Endothelial cell of umbilical vein (primary cell): ENCODE data around the gene TCEA2. TPM values are rescaled to one million over a fixed set of nuclear protein-coding genes. Genes with fewer than 3 reads are reported as not detected.

Experiments
- BruUV-seq: library from RNA; stranded (reverse); fragments of 400-500 nt; replicated peaks from 2 replicates; lab custom pipeline; 2021; lab: Mats Ljungman, UMichigan
- CTCF ChIA-PET: fragments of 300-600, 350-600 bp; sonication (Branson Sonifier 250); formaldehyde crosslinking; loops from one replicate; lab custom pipeline; 2021; ENCODE audit warnings: antibody characterized with exemption, inconsistent platforms; lab: Charles Lee
- POLR2A ChIA-PET: fragments of 300-600, 350-600 bp; sonication (Branson Sonifier 250); formaldehyde crosslinking; loops from one replicate; lab custom pipeline; 2021; ENCODE audit warnings: antibody characterized with exemption, inconsistent platforms; lab: Charles Lee
- DNase-seq: peaks from one replicate; pipeline ENCODE4 v3.0.0-alpha.2; 2011; ENCODE audit warnings: low read depth, low spot score
- FAIRE-seq: peaks from 2 replicates; lab custom pipeline; 2011; peaks lifted over from hg19 to GRCh38; lab: Jason Lieb, UNC
- H2AFZ ChIP-seq: 2 replicates; pipeline ENCODE4 v1.6.0; 2012; ENCODE audit warnings: low read depth, low read length, control low read depth, inconsistent platforms
- H3K27ac ChIP-seq: 2 replicates; pipeline ENCODE4 v1.5.1; 2011; ENCODE audit warnings: low read depth, mild to moderate bottlenecking, control low read depth, low read length, moderate library complexity; ENCODE audit not compliant: insufficient read depth
- H3K27me3 ChIP-seq, 2 experiments: 2 replicates each; pipeline versions ENCODE4 v1.6.0 to v1.6.1; 2011; ENCODE audit warnings: low read length in 2 of 2, mixed read lengths in 1 of 2; ENCODE audit not compliant: control insufficient read depth in 2 of 2, insufficient read depth in 2 of 2
- H3K36me3 ChIP-seq, 2 experiments: 2 replicates in 1 of 2; 3 replicates in 1 of 2; pipeline ENCODE4 v1.5.1; 2011; ENCODE audit warnings: low read length in 2 of 2, mild to moderate bottlenecking in 1 of 2, moderate library complexity in 1 of 2; ENCODE audit not compliant: control insufficient read depth in 2 of 2, insufficient read depth in 2 of 2; ENCODE audit errors: extremely low read depth in 1 of 2
- H3K4me1 ChIP-seq: 3 replicates; pipeline ENCODE4 v1.5.1; 2011; ENCODE audit warnings: mild to moderate bottlenecking, low read length; ENCODE audit not compliant: control insufficient read depth, insufficient read depth; ENCODE audit errors: extremely low read depth
- H3K4me2 ChIP-seq: 2 replicates; pipeline ENCODE4 v1.6.1; 2011; ENCODE audit warnings: low read length, control low read depth, mixed read lengths; ENCODE audit not compliant: insufficient read depth
- H3K4me3 ChIP-seq, 3 experiments: fragments of 200-600 bp in 1 of 3; sonication (generic), shearing (Covaris generic) in 1 of 3; replicated peaks in 1 of 3; 2 replicates each; pipeline ENCODE4 v1.5.1; 2011 to 2016; ENCODE audit warnings: control low read depth in 3 of 3, low read length in 3 of 3, mild to moderate bottlenecking in 2 of 3, inconsistent platforms in 1 of 3, low read depth in 1 of 3, moderate library complexity in 1 of 3; ENCODE audit not compliant: insufficient read depth in 1 of 3
- H3K79me2 ChIP-seq: 2 replicates; pipeline ENCODE4 v1.6.0; 2012; ENCODE audit warnings: low read length, inconsistent platforms; ENCODE audit not compliant: control insufficient read depth, insufficient read depth
- H3K9ac ChIP-seq: replicated peaks from 2 replicates; pipeline ENCODE3; 2011; ENCODE audit warnings: low read length, control low read depth; ENCODE audit not compliant: insufficient read depth; ENCODE audit errors: extremely low read depth
- H3K9me1 ChIP-seq: replicated peaks from 3 replicates; pipeline ENCODE4 v1.6.0; 2011; ENCODE audit warnings: mild to moderate bottlenecking, low read length; ENCODE audit not compliant: control insufficient read depth, insufficient read depth; ENCODE audit errors: extremely low read depth
- H3K9me3 ChIP-seq: replicated peaks from 2 replicates; pipeline ENCODE4 v1.5.1; 2012; ENCODE audit warnings: low read length, inconsistent platforms; ENCODE audit not compliant: control insufficient read depth, insufficient read depth
- H4K20me1 ChIP-seq: replicated peaks from 2 replicates; pipeline ENCODE3; 2011; ENCODE audit warnings: mild to moderate bottlenecking, low read length; ENCODE audit not compliant: control insufficient read depth, insufficient read depth; ENCODE audit errors: extremely low read depth
- EZH2 ChIP-seq: IDR thresholded peaks from 2 replicates; pipeline ENCODE4 v1.6.1; 2012; ENCODE audit warnings: borderline replicate concordance, low read depth, mild to moderate bottlenecking, moderate library complexity, low read length, inconsistent platforms; ENCODE audit not compliant: severe bottlenecking
- FOS ChIP-seq: IDR thresholded peaks from 2 replicates; pipeline ENCODE4 v1.6.1; 2011; ENCODE audit warnings: mild to moderate bottlenecking, low read length, moderate library complexity, borderline replicate concordance; ENCODE audit not compliant: insufficient read depth
- GATA2 ChIP-seq: IDR thresholded peaks from 2 replicates; pipeline ENCODE4 v1.7.0; 2011; ENCODE audit warnings: low read depth, mild to moderate bottlenecking, moderate library complexity, mixed read lengths, low read length; ENCODE audit not compliant: insufficient read length, insufficient read depth
- JUN ChIP-seq: IDR thresholded peaks from 2 replicates; pipeline ENCODE4 v1.6.1; 2011; ENCODE audit warnings: borderline replicate concordance, low read depth; ENCODE audit not compliant: insufficient read length, insufficient read depth
- MYC ChIP-seq: IDR thresholded peaks from one replicate; pipeline ENCODE4 v1.6.1; 2011; ENCODE audit warnings: mild to moderate bottlenecking, low read depth, low read length
- POLR2A ChIP-seq: IDR thresholded peaks from 2 replicates; pipeline ENCODE4 v1.6.1; 2012; ENCODE audit warnings: low read depth, mild to moderate bottlenecking, control low read depth, low read length
- POLR2AphosphoS5 ChIP-seq: IDR thresholded peaks from 2 replicates; pipeline ENCODE4 v1.6.1; 2012; ENCODE audit warnings: low read depth, mild to moderate bottlenecking, control low read depth, low read length, moderate library complexity; ENCODE audit not compliant: insufficient read depth
- dilution Hi-C: fragments of 300-500 bp; cut with MboI; formaldehyde crosslinking; loops from one replicate; pipeline ENCODE4 v1.15.0; 2019; ENCODE audit warnings: low sequenced_read_pairs; ENCODE audit not compliant: extremely low pct_ligation_motif_present
- intact Hi-C: fragments of 100-400 bp; cut with micrococcal nuclease; formaldehyde crosslinking; loops from one replicate; pipeline ENCODE4 v1.10.0; 2022
- polyA plus RNA-seq, 4 experiments: library from polyadenylated mRNA; depleted of rRNA in 3 of 4; stranded (reverse) in 3 of 4; unstranded in 1 of 4; fragments of >200 nt; gene quantifications; 2 replicates each; pipeline versions ENCODE4 v1.2.1 to v1.2.3, GENCODE V29; 2011 to 2012; ENCODE audit warnings: missing spikeins in 1 of 4
- total RNA-seq: library from RNA; stranded (reverse); gene quantifications from 2 replicates; pipeline ENCODE4 v1.2.3, GENCODE V29; 2021
- TF ChIP-seq, protein P1 (sequence below): IDR thresholded peaks from 2 replicates; pipeline ENCODE4 v1.6.1; 2011; ENCODE audit not compliant: insufficient read depth, insufficient read length
- TF ChIP-seq, protein P2 (sequence below), 2 donors: IDR thresholded peaks; 1 replicate in 1 of 2; 2 replicates in 1 of 2; pipeline ENCODE4 v1.5.1; 2011; ENCODE audit warnings: low read length in 2 of 2, mild to moderate bottlenecking in 2 of 2, moderate library complexity in 2 of 2, control low read depth in 1 of 2, inconsistent platforms in 1 of 2, low read depth in 1 of 2; ENCODE audit not compliant: insufficient read depth in 1 of 2; ENCODE audit errors: extremely low read depth in 1 of 2

Gene TCEA2
- total and polyA plus RNA-seq, 2 donors (not counting 3 experiments of a cell fraction or from before 2014, with no cell fraction given), result 53.1 to 65.5 TPM

DNA sequence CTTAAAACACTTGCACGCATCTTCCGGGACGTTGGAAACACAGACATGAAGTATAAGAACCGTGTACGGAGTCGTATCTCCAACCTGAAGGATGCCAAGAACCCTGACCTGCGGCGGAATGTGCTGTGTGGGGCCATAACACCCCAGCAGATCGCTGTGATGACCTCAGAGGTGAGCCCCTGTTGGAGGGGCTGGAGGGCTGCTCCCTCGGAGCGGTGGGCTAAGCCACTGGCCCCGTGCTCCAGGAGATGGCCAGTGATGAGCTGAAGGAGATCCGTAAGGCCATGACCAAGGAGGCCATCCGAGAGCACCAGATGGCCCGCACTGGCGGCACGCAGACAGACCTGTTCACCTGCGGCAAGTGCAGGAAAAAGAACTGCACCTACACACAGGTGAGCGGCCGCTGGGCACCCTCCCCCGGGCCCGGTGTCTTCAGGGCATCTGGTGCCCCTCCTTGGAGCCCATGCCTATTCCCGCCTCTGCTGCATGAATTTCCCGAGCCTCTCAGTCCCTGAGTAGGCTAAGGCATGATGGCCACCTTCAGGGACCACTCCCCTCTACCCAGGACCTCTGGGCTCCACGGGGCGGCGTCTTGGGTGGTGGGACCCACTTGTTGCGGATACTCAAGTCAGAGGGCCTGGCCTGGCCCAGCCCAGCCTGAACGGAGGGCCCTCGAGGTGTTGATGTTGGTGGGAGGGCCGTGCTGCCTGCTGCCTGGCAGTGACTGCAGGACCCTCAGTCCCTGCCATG is 7.4 kb downstream of the TCEA2 start:
- Histone ChIP-seq H3K4me2 (no peak overlapping the region), H3K9me3 (no peaks in the 10 kb centered on the region), H3K36me3 (peaks cover 0 to 18% of the 10 kb centered on the region in 2 experiments), H3K27me3 (no peaks in the 10 kb centered on the region), H4K20me1 (no peaks in the 10 kb centered on the region), H3K79me2 (no peaks in the 10 kb centered on the region), H2AFZ (no peak overlapping the region), H3K27ac (no peak overlapping the region), H3K4me1 (no peaks in the 10 kb centered on the region), H3K9ac (no peak overlapping the region), H3K4me3 (no peak overlapping the region), H3K9me1 (no peaks in the 10 kb centered on the region)
- FAIRE-seq (no peak), DNase-seq (no peak)
- intact Hi-C loops (no loop called here), dilution Hi-C loops (no loop called here)
- no TSS peak for BruUV-seq
- ChIA-PET CTCF (interaction anchor here (0.9 to 2.3 kb wide), 5 partner anchors 10 to 532 kb away, joined by 3 to 21 read pairs (median 5); no protein-coding TSS in a partner anchor), POLR2A (interaction anchor here (0.7 kb wide), 1 partner anchor 47 kb away, joined by 6 read pairs; no protein-coding TSS in a partner anchor)
- no peak for TF ChIP-seq MYC
- TF ChIP-seq POLR2A, result no peak
- no peak for TF ChIP-seq POLR2AphosphoS5
- no peak for TF ChIP-seq FOS
- no peak for TF ChIP-seq GATA2
- TF ChIP-seq, protein P1, sequence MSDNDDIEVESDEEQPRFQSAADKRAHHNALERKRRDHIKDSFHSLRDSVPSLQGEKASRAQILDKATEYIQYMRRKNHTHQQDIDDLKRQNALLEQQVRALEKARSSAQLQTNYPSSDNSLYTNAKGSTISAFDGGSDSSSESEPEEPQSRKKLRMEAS, result no peak
- no peak for TF ChIP-seq JUN
- no peak for TF ChIP-seq EZH2
- TF ChIP-seq, protein P2, sequence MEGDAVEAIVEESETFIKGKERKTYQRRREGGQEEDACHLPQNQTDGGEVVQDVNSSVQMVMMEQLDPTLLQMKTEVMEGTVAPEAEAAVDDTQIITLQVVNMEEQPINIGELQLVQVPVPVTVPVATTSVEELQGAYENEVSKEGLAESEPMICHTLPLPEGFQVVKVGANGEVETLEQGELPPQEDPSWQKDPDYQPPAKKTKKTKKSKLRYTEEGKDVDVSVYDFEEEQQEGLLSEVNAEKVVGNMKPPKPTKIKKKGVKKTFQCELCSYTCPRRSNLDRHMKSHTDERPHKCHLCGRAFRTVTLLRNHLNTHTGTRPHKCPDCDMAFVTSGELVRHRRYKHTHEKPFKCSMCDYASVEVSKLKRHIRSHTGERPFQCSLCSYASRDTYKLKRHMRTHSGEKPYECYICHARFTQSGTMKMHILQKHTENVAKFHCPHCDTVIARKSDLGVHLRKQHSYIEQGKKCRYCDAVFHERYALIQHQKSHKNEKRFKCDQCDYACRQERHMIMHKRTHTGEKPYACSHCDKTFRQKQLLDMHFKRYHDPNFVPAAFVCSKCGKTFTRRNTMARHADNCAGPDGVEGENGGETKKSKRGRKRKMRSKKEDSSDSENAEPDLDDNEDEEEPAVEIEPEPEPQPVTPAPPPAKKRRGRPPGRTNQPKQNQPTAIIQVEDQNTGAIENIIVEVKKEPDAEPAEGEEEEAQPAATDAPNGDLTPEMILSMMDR (IDR thresholded peaks at IDR 0.05; ENCODE audit: extremely low read depth in 1 of 2, insufficient read depth in 1 of 2, low read depth in 1 of 2, low read length in 2 of 2), result no peak
